Measurements from ENCODE around the gene AARS1.
"Not testable (repeated sequence)": the region's sequence is repeated elsewhere in the genome, so short reads cannot be mapped to it uniquely, and the experiment has no call there.

The AARS1 gene

DNA sequence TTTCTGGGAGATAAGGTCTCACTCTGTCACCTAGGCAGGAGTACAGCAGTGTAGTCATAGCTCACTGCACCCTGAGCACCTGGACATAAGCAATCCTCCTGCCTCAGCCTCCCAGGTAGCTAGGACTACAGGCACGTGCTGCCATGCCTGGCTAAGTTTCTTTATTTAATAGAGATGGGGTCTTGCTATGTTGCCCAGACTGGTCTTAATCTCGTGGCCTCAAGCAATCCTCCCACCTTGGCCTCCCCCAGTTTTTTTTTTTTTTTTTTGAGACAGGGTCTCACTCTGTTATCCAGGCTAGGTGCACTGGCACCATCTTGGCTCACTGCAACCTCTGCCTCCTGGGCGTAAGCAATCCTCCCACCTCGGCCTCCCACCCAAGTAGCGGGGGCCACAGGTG is 30.8 kb upstream of the AARS1 start:
- H3K27me3 ChIP-seq, result no peaks in the 10 kb centered on the region
- H3K36me3 ChIP-seq, result peaks cover 20% of the 10 kb centered on the region
- H3K9me3 ChIP-seq, result no peaks in the 10 kb centered on the region
- no peak for TF ChIP-seq CTCF (IDR thresholded peaks at IDR 0.05; ENCODE audit: low read depth, low read length)
- H3K4me1 ChIP-seq, result no peaks in the 10 kb centered on the region
- no peak for DNase-seq
- no peak overlapping the region for H3K4me3 ChIP-seq (ENCODE audit: low read depth, low read length)

DNA sequence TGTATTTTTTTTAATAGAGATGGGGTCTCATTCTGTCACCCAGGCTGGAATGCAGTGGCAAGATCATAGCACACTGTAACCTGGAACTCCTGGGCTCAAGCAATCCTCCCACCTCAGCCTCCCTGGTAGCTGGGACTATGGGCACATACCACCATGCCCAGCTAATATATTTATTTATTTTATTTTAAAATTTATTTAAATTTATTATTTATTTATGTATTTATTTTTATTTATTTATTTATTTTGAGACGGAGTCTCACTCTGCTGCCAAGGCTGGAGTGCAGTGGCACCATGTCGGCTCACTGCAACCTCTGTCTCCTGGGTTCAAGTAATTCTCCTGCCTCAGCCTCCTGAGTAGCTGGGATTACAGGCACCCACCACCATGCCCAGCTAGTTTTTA is 18.4 kb upstream of the AARS1 start:
- H3K27me3 ChIP-seq; H3K9me3 ChIP-seq; H3K36me3 ChIP-seq; H3K4me1 ChIP-seq; H3K4me3 ChIP-seq (ENCODE audit: low read depth, low read length); DNase-seq: not testable (repeated sequence)

DNA sequence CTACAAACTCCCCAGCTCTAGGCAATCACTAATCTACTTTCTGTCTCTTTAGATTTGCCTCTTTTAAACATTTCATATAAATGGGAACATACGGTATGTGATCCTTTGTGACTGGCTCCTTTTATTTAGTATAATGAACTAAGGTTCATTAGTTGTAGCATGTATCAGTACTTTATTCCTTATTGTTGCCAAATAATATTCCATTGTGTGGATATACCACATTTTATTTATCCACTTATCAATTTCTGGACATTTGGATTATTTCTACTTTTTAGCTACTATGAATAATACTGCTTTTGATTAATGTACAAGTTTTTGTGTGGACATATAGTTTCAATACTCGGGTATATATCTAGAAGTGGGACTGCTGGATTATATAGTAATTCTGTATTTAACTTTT is 17.6 kb upstream of the AARS1 start:
- TF ChIP-seq CTCF (IDR thresholded peaks at IDR 0.05; ENCODE audit: low read depth, low read length), result no peak

GRCh38 chr16:70304892-70305448 is 15.7 kb upstream of the AARS1 start:
- no peak overlapping the region for H3K4me3 ChIP-seq (ENCODE audit: low read depth, low read length)

More for the DNA sequence above, 17.6 kb upstream of the AARS1 start:
- no peaks in the 10 kb centered on the region for H3K4me1 ChIP-seq
- no peaks in the 10 kb centered on the region; the same call in 1 of the 2 replicates for H3K9me3 ChIP-seq
- no peaks in the 10 kb centered on the region; the same call in 1 of the 2 replicates for H3K36me3 ChIP-seq
- DNase-seq, result no peak
- no peaks in the 10 kb centered on the region for H3K27me3 ChIP-seq
- H3K4me3 ChIP-seq (ENCODE audit: low read depth, low read length), result no peak overlapping the region

GRCh38 chr16:70302745-70303144 is 13.4 kb upstream of the AARS1 start:
- TF ChIP-seq CTCF (IDR thresholded peaks at IDR 0.05; ENCODE audit: low read depth, low read length), result no peak
- H3K4me3 ChIP-seq (ENCODE audit: low read depth, low read length), result no peak overlapping the region
- H3K9me3 ChIP-seq, result no peaks in the 10 kb centered on the region; the same call in 1 of the 2 replicates
- H3K27me3 ChIP-seq, result no peaks in the 10 kb centered on the region
- H3K36me3 ChIP-seq, result peaks cover 7% of the 10 kb centered on the region
- H3K4me1 ChIP-seq, result no peaks in the 10 kb centered on the region
- no peak for DNase-seq

More at GRCh38 chr16:70304892-70305448, 15.7 kb upstream of the AARS1 start:
- no peaks in the 10 kb centered on the region for H3K4me1 ChIP-seq
- H3K9me3 ChIP-seq, result no peaks in the 10 kb centered on the region; the same call in 1 of the 2 replicates
- no peaks in the 10 kb centered on the region for H3K27me3 ChIP-seq
- H3K36me3 ChIP-seq, result peaks cover 7% of the 10 kb centered on the region
- no peak for DNase-seq
- TF ChIP-seq CTCF (IDR thresholded peaks at IDR 0.05; ENCODE audit: low read depth, low read length), result no peak

DNA sequence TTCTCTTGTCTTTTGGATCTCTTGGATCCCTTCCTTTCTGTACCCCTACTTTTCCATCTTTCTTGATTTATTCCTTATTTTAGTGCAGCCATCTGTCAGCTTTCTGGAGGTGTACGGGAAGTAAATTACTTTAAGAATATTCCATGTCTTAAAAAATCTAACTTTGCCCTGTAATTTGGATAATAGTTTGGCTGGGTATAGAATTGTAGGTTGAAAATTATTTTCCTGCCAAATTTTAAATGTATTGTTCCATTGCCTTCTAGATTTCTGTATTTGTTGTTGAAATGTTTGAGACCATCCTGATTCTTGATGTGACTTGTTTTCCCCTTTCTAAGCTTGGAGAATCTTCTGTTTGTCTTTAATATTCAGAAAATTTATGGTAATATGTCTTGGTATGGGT is 11.8 kb upstream of the AARS1 start:
- DNase-seq, result no peak
- Histone ChIP-seq H3K4me1 (no peaks in the 10 kb centered on the region), H3K36me3 (peaks cover 7% of the 10 kb centered on the region), H3K9me3 (no peaks in the 10 kb centered on the region; the same call in 1 of the 2 replicates), H3K27me3 (no peaks in the 10 kb centered on the region), H3K4me3 (ENCODE audit: low read depth, low read length) (no peak overlapping the region)
- TF ChIP-seq CTCF (IDR thresholded peaks at IDR 0.05; ENCODE audit: low read depth, low read length), result no peak

All from BE2C (cell line).